HL-60/S4 treated with retinoic acid at 250 ng/mL for 4 days and 3 days (cell line): ENCODE data around the gene NPNT.

Experiments used
- in situ Hi-C: fragments of 300-500 bp; cut with MboI; formaldehyde crosslinking; loops from 2 replicates; pipeline ENCODE4 v1.7.0; 2022; ENCODE audit warnings: low sequenced_read_pairs

Gene NPNT

DNA sequence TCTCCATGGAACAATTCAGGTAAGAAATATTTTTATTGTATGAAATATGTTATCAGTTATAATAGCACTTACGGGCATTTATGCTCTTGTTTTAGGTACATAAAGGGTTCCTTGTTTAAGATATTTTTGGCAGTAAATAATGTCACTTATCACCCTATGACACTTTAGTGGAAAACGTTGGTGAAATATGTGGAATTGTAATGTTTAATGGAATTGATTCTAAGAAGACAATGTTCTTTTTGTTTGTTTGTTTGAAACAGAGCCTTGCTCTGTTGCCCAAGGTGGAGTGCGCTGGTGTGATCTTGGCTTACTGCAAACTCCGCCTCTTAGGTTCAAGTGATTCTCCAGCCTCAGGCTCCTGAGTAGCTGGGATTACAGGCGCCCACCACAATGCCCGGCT lies 17.4 kb downstream of the NPNT start:
- in situ Hi-C loops, result no loop called here

DNA sequence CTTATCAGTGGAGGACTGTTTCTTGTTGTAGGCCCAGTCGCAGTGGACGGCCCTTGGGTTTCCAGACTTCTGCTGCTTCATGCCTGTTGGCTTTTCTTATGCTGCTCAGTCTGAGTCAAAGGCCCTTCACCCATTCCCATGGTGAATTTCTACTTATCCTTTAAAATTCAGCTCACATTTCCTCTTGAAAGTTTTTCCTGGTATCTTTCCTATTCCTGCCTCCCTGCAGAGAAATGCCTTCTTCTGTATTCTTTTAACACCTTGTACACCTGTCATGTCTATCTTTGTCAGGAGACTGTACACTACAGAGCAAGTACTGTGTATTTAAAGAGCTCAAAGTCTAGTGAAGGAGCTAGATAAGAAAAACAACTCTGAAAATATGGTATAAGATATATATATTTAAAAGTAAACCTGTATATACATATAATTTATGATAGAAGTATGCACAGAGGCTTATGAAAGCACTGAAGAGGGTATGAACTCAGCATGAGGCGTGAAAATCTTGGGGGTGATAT lies 22.0 kb downstream of the NPNT start:
- in situ Hi-C loops, result no loop called here

DNA sequence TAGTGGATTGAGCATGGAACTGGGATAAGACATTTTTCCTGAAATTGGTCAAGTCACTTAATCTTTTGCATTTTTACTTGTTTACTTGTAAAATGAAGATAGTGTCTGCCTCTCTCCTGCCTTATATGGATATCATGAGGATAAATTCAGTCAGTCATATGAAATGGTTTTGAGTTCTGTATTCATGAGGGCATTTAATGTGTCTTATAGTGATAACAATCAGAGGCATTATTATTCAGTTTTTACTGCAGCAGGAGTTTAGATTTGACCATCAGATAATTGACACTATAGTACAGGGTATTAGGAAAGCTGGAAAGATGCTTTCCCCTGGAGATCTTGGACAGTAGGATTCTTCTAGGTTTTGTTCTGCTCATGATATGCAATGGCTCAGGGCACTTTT lies 26.0 kb downstream of the NPNT start:
- in situ Hi-C loops, result no loop called here

DNA sequence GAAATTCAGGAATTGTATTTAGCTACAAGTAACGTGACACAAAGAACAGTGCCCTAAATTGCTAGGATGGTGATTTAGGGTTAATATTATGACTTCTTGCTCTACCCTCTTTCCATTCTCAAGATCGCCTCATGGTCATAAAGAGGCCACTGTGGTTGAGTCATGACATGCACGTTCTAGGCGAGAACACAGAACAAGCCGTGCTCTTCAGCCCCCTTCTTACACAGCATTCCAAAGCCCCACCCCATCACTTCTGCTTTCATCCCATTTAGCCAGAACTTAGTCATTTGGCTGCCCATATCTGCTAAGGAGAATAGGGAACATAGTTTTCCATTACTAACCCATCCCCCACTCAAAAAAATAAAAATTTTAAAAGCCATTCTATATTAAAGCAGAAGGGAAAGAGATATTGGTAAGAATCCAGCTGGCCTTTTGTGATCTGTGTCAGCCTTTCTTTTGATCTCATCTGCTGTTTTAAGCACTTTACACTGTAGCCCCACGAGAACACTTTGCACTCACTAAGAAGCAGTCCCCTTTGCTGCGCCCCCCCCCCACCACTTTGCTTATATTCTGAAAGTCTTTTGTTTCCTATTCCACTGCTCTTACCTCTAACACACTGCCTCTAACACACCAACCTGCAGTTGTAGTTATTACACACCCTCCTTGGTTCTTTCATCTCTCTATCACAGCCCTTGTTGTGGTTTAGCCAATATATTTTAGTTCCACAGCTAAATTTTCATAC lies 28.4 kb downstream of the NPNT start:
- in situ Hi-C loops, result no loop called here

DNA sequence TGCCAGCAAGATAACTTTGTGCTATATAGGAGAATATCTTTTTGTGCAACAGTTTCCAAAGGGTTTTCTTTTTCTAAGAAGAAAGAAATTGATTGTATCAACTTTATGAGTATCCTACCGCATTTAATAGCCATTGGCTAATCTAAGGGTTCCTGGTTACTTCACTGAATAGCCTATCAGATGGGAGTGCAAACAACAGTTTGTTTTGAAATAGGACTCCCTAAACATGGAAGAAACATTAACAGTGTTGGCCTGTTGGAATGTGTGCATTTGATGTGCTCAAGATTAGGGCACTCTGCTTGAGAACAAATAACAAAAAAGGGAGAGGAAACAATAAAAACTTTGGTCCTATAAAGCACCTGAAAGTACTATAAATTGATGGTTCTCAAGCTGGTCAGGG lies 29.1 kb downstream of the NPNT start:
- in situ Hi-C loops, result no loop called here

DNA sequence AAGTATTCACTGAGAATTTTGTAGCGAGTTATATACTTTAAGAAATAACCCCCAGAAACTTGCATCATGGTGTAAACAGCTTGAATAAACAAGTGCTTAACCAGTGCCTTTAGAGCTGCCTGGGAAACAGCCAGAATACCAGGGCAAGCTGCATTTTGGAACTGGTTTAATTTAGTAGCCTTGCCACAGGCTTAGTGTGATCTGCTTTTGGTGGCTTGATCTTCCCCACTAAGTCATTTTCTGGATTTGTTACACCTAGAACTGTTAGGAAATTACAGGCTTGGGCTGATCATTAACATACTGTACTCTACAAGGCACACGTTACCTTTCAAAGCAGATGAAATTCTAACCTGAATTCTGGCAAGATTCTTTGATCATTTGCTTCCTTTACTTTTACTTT lies 35.4 kb downstream of the NPNT start:
- in situ Hi-C loops, result no loop called here

DNA sequence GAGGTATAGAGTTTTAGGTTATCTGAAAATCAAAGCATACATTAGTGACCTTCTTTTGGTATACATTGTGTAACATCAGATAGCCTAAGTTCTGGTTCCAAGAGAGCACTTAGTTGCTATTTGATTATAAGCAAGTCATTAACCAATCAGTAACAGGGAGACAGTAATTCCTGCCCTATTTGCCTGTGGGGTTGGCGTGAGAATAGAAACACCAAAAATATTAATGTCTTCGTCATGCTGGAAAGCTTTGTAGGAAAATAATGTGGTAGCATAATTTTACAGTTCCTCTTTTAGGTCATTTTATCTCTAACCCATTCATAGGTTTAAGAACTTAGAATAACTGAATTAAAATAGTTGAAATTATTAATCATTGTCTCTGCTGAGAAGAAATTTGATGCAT lies 37.8 kb downstream of the NPNT start:
- in situ Hi-C loops, result no loop called here

DNA sequence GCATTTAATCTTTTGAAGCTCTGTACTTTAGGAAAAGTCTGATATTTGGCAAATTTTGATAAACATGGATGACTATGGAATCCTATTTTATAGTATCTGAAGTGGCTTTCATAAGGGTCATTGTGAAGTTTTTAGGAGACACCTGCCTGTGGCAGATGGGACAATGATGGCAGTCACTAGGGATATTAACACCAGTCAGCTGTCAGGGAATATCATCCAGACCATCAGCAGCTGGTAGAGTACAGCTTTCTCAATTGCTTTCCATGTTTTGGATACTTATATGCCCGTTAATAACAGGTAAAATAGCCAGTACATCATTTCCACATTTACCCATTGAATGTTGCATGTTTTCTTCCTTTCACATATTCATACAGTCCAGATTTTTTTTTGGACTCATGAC lies 39.1 kb downstream of the NPNT start:
- in situ Hi-C loops, result no loop called here

DNA sequence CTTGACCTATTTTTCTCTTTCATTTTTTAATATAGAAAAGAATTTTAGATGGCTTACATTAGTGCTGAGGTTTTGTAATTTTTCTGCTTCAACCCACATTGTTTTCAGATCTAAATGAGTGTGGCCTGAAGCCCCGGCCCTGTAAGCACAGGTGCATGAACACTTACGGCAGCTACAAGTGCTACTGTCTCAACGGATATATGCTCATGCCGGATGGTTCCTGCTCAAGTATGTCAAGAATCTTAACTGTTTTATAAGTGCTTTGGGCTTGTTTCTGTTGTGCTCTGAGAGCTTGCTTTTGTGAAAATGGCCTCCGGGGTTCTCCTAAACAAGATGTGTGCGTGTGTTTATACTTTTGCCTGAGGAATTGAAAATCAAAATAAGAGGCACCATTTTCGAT lies 41.6 kb downstream of the NPNT start:
- in situ Hi-C loops, result no loop called here

DNA sequence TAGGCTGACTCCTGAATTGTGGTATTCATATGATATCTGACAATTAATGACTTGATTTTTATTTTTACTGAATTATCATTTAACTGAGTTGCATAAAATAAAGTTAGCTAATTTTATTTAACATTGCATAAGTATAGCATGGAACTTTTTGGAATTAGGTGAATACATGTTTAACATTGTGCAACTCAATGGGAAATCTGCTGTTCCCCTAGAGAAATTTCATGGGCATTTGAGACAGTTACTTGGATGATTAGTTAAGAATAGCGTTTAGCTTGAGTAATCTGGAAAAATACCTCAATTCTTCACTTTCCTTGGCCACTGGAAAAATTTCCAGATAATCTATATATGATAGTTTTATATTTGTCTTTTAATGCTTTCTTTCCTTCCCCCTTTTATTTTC lies 42.5 kb downstream of the NPNT start:
- in situ Hi-C loops, result no loop called here

DNA sequence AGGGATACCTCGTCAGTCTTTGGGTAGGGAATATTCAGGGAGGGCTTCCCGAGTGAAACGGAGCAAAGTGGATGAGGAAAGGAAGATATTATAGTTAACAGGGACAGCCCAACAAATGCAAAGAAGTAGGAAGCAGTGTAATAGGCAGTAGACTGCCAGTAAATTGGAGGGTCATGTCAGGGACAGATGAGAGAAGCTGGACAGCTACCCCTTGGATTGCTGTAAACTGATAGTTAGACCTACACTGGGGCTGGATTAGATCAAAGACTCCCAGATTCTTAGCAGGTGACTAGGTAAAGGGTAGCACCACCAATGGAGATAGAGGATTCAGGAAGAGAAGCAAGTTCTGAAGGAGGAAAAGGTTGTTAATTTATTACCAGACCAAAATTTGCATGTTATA lies 48.0 kb downstream of the NPNT start:
- in situ Hi-C loops, result no loop called here

DNA sequence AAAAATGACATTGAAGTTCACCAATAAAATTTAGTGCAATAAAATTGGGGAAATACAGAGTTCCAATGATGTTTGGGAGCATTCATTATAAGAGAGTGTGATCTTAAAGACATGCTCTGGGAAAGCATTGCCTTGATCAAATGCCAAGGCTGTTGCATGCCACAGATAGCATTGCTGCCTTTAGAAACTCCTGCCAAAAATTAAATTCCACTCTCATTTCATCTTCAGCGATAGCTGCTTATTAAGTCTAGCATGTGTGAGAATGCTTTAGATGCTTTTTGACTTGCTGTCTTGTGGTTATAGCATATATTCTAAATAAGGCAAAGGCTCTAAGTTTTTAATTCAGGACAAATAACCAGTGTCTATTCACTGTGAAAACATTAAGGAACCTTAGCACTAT lies 49.3 kb downstream of the NPNT start:
- in situ Hi-C loops, result no loop called here

DNA sequence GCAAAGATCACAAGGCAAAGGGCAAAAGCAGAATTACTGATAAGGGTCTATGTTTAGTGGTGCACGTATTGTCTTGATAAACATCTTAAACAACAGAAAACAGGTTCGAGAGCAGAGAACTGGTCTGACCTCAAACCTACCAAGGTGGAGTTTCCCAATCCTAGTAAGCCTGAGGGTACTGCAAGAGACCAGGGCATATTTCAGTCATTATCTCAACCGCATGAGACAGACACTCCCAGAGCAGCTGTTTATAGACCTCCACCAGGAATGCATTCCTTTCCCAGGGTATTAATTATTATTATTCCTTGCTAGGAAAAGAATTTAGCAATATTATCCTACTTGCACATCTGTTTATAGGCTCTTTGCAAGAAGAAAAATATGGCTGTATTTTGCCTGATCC lies 51.5 kb downstream of the NPNT start:
- in situ Hi-C loops, result no loop called here

DNA sequence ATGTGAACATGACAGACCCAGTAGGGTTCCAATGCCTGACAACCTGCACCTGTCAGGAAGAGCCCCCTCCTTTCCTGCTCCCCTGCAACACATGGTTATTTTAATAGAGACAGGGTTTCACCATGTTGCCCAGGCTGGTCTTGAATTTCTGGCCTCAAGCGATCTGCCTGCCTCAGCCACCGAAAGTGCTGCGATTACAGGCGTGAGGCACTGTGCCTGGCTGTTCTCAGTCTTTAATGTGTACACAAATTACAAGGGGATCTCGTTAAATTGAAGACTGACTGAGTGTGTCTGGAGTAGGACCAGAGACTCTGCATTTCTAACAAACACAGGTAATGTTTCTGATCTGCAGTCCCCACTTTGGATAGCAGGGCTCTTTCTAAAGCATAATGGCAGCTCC lies 55.4 kb downstream of the NPNT start:
- in situ Hi-C loops, result no loop called here

DNA sequence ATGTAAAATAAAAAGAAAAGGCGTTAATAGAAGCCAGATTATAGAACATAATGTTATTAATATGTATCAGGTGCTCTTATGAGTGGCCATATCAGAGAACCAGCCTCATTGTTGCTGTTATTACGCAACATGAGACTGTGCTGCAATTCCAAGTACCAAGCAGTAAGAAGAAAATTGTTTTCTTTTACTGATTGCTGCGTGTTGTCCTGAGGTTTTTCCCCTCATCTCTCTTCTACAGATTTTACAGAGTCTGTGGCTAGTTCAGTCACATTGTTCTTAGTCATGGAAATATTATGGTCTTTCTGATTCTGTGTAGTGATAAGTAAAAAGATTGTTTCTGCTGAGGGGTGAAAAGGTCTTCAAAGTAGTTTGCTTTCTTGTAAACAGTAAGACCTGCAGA lies 55.9 kb downstream of the NPNT start:
- in situ Hi-C loops, result no loop called here

DNA sequence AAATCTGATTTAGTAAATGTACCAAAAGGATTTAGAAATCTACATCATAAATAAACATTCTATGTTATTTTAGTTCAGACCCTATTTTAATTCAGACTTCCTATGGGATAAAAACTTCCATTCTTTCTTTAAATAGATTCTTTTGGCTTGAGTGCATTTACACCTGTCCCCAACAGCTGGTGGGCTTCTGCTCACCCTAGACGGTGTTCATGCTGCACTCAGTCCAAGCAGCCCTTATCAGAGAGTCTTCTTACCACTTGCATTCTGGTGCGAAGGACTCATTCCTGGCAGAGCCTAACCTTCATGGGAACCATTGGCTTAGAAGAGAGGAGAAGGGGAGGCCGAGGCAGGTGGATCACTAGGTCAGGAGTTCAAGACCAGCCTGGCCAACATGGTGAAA lies 57.3 kb downstream of the NPNT start:
- in situ Hi-C loops, result no loop called here

DNA sequence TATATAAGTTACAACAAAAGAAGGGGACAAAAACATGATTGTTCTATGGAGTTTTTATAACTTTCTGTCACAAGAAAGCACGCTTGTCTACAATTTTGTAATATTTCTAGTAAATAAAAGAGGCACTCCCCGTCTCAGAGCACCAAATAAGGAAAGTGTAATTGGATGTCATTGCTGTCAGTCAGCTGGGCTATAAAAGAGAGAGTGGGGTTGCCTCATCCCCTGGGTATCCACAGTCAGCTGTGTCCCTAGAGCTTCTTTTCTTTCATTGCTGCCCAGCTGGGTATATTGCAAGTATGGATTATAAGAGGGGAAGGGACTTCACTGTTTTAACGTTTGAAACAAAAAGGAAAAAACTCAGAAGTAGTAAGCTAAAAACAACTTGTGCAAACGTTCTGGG lies 61.3 kb downstream of the NPNT start:
- in situ Hi-C loops, result no loop called here

DNA sequence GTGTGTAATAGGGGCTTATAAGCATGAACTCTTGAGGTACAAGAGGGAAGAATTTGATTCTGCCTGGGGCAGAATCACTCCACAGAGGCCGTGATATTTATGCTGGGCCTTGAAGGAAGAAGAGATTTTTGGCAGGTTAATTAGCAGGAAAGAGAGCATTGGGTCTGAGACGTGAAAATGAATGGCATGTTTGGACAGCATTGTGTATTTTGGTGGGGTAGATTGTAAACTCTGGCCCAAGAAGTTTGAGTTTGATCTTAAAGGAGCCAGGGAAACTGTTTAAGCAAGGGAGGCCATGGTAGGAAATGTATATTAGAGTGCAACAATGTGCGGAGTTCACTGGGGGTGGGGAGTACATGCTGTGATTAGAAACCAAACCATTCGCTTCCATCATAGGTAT lies 62.4 kb downstream of the NPNT start:
- in situ Hi-C loops, result no loop called here

DNA sequence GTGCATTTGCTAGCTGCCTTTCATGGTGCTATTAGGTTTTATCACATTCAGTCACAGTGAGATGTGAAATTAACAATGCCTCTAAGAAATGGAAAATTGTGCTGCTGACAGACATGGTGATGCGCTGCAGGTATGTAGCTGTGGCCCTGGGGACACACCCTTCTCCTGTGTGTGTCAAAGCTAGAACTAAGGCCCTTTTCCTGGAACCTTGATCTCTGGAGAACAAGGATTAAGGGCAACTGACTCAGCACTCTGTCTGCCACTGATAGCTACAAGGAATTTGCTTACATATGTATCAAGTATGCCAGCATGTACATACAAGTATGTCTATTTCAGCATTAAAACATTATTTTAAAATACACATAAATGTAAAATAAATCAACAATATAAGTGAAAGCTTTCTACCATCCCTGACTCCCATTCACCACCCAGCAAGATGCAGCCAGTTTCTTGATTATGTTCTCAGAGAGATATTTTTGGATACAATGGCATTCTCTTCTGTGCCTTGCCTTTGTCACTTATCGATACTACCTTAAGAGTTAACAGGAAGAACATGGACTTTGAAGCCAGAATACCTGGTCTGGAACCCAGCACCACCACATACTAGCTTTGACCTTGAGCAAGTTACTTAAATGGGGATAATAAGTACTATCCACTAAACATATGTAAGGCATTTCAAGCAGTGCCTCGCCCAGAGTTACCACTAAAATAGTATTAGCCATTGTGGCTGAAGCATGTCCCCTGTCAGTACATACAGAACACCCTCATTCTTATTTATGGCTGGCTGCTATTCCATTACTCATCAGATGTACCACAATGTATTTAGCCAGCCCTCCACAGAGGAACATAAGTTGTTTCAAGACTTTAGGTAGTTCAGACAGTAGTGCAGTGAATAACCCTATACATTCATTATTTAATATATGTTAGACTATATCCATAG lies 68.5 kb downstream of the NPNT start:
- in situ Hi-C loops, result no loop called here

DNA sequence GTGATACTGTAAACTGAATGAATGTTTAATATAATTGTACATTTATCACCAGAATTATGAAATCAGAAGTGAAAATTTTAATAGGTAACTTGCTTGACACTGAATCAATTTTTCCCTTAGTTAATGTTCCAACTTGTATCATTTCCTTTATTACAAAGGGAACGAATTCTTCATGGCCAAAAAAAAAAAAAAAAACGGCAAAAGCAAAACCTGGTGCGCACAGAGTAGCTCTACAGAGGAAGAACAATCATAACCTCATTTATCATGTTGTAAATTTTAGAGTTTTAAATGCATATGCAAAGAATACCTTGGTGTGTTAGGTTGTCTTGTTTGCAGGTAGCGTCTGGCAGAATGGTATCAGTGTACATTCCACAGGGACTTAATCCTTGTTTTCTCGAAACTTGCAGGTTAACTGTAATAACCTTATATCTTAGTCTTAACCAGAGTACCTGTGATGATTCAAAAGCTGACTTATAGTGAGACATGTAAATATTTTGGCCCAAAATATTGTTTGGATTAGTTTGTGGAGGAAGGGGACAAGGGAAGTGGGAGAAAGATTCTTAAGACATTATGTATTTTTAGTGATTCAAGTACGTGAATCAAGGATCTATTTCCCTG lies 70.0 kb downstream of the NPNT start:
- in situ Hi-C loops, result no loop called here

DNA sequence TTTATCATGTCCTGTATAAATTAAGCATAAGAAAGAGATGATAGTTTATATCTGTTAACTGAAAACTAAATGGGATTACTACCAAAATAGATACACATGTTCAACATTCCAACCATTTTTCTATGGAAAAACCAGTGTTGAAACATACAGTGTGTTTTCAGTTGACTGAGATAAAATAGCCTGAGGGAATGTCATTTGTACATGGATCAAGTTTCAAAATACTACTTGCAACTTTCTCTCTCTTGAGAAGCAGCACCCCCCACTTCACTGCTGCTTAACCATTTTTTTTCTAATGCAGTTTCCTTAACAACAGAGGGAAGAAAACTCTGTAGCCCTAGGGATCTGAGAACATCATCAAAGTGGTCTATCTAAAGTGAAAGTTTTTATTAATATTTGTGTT lies 70.8 kb downstream of the NPNT start:
- in situ Hi-C loops, result no loop called here
